GM12874 (cell line): ENCODE results near the gene WRAP53.

Source experiments
- TF ChIP-seq, protein P1 (sequence below): IDR thresholded peaks from 2 replicates; pipeline ENCODE4 v1.5.1; 2011; ENCODE audit warnings: low read depth, mild to moderate bottlenecking, control low read depth, low read length, moderate library complexity; ENCODE audit not compliant: insufficient read depth

Gene WRAP53

DNA sequence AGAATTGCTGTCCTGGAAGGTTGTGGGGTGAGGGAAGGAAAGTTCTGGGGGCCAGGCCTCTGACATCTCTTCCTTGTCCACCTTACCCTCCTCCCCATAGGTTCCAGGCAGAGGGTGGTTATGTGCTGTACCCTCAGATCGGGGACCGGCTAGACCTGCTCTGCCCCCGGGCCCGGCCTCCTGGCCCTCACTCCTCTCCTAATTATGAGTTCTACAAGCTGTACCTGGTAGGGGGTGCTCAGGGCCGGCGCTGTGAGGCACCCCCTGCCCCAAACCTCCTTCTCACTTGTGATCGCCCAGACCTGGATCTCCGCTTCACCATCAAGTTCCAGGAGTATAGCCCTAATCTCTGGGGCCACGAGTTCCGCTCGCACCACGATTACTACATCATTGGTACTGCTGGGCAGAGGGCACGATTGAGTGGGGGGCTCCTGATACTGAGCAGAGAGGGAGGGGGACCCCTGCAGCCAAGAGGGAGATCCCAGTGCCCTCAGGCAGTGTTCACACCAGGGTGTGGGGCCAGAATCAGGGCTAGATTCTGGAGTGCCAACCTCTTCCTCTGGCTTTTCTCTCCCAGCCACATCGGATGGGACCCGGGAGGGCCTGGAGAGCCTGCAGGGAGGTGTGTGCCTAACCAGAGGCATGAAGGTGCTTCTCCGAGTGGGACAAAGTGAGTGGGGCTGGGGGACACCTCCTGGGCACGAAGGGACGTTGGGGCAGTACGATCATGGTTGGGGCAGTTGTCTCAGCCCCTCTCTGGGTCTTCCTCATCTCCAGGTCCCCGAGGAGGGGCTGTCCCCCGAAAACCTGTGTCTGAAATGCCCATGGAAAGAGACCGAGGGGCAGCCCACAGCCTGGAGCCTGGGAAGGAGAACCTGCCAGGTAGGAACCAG lies 19.8 kb downstream of the WRAP53 start:
- TF ChIP-seq, protein P1, sequence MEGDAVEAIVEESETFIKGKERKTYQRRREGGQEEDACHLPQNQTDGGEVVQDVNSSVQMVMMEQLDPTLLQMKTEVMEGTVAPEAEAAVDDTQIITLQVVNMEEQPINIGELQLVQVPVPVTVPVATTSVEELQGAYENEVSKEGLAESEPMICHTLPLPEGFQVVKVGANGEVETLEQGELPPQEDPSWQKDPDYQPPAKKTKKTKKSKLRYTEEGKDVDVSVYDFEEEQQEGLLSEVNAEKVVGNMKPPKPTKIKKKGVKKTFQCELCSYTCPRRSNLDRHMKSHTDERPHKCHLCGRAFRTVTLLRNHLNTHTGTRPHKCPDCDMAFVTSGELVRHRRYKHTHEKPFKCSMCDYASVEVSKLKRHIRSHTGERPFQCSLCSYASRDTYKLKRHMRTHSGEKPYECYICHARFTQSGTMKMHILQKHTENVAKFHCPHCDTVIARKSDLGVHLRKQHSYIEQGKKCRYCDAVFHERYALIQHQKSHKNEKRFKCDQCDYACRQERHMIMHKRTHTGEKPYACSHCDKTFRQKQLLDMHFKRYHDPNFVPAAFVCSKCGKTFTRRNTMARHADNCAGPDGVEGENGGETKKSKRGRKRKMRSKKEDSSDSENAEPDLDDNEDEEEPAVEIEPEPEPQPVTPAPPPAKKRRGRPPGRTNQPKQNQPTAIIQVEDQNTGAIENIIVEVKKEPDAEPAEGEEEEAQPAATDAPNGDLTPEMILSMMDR = no peak

DNA sequence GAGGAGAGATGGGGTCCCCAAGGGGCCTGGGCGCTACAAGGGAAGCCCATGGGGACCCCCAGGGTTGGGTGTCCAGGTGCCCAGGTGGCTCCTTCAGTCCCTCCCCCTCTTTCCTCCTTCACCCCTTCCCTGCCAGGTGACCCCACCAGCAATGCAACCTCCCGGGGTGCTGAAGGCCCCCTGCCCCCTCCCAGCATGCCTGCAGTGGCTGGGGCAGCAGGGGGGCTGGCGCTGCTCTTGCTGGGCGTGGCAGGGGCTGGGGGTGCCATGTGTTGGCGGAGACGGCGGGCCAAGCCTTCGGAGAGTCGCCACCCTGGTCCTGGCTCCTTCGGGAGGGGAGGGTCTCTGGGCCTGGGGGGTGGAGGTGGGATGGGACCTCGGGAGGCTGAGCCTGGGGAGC lies 20.8 kb downstream of the WRAP53 start:
- TF ChIP-seq, protein P1 = no peak

DNA sequence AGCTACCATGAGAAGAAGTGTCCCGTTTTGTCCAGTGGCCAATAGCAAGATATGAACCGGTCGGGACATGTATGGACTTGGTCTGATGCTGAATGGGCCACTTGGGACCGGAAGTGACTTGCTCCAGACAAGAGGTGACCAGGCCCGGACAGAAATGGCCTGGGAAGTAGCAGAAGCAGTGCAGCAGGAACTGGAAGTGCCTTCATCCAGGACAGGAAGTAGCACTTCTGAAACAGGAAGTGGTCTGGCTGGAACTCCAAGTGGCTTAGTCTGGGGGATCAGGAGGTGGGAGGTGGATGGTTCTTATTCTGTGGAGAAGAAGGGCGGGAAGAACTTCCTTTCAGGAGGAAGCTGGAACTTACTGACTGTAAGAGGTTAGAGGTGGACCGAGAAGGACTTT lies 22.0 kb downstream of the WRAP53 start:
- TF ChIP-seq, protein P1 = no peak

DNA sequence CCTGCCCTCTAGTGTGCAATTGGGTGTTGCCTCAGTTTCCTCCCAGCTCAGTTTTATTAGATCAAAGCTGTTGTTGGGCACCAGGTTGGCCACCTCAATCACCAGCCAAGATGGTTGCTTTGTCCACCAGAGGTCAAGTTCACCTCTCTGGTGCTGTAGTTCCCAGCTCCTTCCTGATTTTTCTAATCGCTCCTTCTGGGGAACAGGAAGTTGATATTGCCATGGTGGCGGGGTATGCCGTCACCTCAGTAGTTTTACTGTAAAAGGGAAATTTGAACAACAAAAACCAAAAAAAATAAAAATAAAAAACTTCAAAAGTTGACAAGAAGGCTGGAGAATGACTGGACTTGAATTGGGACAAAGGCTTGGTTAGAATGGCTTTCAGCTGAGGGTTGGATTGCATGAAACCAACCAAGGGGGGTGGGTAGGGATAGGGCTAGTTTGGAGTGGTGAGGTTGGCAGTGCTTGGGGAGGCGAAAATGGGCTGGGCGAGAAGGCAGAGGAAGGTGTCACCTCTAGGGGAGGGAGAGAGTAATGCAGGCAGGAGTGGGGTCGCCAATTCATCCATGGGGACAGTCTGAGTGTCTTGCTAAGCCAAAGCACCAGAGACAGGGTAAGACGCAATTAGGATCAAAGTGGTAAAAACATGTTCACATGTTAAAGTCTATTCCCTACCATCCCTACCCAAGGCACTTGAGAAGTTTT lies 22.9 kb downstream of the WRAP53 start:
- TF ChIP-seq, protein P1 = peak; percentile 38; the same call in 1 of the 2 replicates

DNA sequence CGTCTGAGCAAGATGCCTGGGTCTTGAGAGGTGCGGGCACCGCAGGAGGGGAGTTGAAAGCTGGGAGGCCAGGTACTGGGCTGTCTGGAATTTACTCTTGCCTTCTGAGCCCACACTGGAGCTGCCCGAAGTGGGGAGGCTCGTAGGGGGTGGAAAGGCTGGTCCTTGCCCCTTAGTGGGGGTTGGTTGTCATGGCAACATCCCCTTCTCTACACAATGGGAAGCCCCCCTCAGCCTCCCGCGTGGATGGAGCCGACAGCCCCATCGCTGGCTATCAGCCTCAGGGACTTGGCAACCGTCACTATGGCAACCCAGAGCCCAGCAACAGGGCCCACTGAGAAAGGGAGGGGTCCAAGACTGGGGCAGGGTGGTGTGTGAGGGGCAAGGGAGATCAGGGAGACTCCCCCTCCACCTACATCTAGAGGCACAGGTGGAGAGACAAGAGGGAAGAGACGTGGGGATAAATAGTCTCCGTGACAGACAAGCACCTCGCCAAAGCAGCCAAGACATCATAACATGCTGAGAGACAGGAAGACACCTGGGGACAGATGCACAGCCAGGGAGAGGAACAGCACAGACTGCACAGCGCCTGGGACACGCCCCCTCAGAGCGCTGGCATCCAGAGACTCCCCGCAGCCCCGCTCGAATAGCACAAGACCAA lies 24.0 kb downstream of the WRAP53 start:
- TF ChIP-seq, protein P1 = no peak

DNA sequence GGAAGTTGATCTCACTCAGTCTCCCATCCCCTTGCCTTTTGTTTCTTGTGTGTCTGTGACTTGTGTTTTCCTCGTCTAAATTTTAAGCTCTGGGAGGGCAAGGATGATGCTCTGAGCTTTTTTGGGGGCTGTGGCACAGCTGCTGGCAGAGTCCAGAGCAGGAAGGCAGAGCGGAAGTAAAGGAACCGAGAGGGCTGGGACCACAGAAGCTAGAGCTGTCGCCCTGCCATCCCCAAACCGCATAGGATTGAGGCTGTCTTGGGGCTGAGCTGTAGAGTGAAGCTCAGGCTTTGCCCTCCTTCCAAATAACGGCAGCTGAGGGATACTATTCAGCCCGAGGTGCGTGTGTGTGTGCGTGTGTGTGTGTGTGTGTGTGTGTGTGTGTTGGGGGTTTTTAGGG lies 25.5 kb downstream of the WRAP53 start:
- TF ChIP-seq, protein P1 = no peak
